GM12878 (cell line): ENCODE measurements around the gene ADAMTS5.

Experiments used
- ATF2 ChIP-seq: IDR thresholded peaks from 2 replicates; pipeline ENCODE4 v1.6.1; 2012; ENCODE audit warnings: low read length, inconsistent platforms
- CEBPB ChIP-seq, 2 experiments: fragments of 150-350 bp in 1 of 2; IDR thresholded peaks; 2 replicates each; pipeline ENCODE4 v1.6.1; 2012 to 2014; ENCODE audit warnings: low read depth in 2 of 2, low read length in 2 of 2, borderline replicate concordance in 1 of 2, inconsistent platforms in 1 of 2
- CHD2 ChIP-seq: IDR thresholded peaks from 2 replicates; pipeline ENCODE4 v1.6.1; 2011; ENCODE audit warnings: low read depth, low read length, improper control_type of control experiment, borderline replicate concordance
- DPF2 ChIP-seq: fragments of 450-650 bp; IDR thresholded peaks from 2 replicates; pipeline ENCODE4 v1.6.1; 2017; ENCODE audit warnings: mild to moderate bottlenecking
- NFIC ChIP-seq: IDR thresholded peaks from 2 replicates; pipeline ENCODE4 v1.6.1; 2012; ENCODE audit warnings: low read depth, mild to moderate bottlenecking, inconsistent platforms, low read length, moderate library complexity
- PAX8 ChIP-seq: fragments of 450-650 bp; IDR thresholded peaks from 2 replicates; pipeline ENCODE4 v1.6.1; 2017; ENCODE audit warnings: mild to moderate bottlenecking, moderate library complexity
- POLR2A ChIP-seq: IDR thresholded peaks from 2 replicates; pipeline ENCODE4 v1.6.1; 2011; ENCODE audit warnings: low read depth, mild to moderate bottlenecking, low read length
- SMC3 ChIP-seq: IDR thresholded peaks from 2 replicates; pipeline ENCODE4 v1.6.1; 2011; ENCODE audit warnings: low read length, improper control_type of control experiment, borderline replicate concordance
- SP1 ChIP-seq: IDR thresholded peaks from one replicate; pipeline ENCODE4 v1.6.1; 2011; ENCODE audit warnings: low read depth, low read length
- TCF7 ChIP-seq: IDR thresholded peaks from 2 replicates; pipeline ENCODE4 v1.6.1; 2014; ENCODE audit warnings: antibody characterized with exemption, borderline replicate concordance
- TF ChIP-seq, protein P1 (sequence below): IDR thresholded peaks from 2 replicates; pipeline ENCODE4 v1.6.1; 2011; ENCODE audit warnings: borderline replicate concordance, low read depth, mild to moderate bottlenecking, moderate library complexity, mixed read lengths, low read length; ENCODE audit not compliant: insufficient read depth; ENCODE audit errors: extremely low read length
- TF ChIP-seq, protein P2 (sequence below), 3 experiments: IDR thresholded peaks in 2 of 3; conservative IDR thresholded peaks in 1 of 3; 2 replicates each; pipeline ENCODE4 v1.5.1; 2011; ENCODE audit warnings: low read depth in 3 of 3, low read length in 3 of 3, mild to moderate bottlenecking in 3 of 3, control low read depth in 2 of 3, moderate library complexity in 2 of 3, inconsistent platforms in 1 of 3, mixed read lengths in 1 of 3; ENCODE audit not compliant: control insufficient read depth in 2 of 3, insufficient read depth in 1 of 3; ENCODE audit errors: extremely low read depth in 1 of 3

DNA sequence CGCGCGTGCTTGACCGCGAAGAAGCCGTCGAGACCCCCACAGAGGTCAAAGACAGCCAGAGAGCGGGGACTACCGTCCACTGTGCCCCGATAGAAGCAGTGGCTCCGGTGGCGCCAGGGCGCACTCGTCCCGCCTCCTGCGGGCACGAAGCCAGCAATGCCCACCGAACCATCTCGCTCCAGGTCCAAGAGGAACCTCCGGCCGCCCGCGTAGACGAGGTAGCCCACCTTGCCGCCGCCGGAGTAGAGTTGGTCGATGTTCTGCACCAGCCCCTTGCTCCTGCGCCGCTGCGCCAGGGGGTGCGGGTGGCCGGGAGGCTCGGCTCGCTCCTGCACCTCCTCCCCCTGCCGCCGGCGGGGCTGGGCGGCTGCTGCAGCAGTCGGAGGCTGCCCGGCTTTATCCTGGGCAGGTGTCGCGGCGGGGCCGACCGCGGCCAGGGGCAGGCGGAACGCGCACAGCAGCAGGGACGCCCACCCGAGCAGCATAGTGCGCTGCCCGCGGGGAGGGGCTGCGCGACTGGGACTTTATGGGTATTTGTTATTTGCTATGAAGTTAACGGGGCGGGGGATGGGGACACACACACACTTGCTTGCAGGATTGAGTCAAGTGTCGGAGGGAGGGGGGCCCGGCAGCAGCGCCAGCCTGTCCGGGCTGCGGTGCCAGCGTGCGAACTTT, 844 bp downstream of the ADAMTS5 start:
- TF ChIP-seq NFIC = no peak
- no peak for TF ChIP-seq PAX8
- no peak for TF ChIP-seq DPF2
- TF ChIP-seq TCF7 = no peak
- no peak for TF ChIP-seq ATF2
- no peak for TF ChIP-seq POLR2A
- TF ChIP-seq SP1 = no peak
- TF ChIP-seq, protein P1, sequence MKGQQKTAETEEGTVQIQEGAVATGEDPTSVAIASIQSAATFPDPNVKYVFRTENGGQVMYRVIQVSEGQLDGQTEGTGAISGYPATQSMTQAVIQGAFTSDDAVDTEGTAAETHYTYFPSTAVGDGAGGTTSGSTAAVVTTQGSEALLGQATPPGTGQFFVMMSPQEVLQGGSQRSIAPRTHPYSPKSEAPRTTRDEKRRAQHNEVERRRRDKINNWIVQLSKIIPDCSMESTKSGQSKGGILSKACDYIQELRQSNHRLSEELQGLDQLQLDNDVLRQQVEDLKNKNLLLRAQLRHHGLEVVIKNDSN = no peak
- TF ChIP-seq, protein P2, sequence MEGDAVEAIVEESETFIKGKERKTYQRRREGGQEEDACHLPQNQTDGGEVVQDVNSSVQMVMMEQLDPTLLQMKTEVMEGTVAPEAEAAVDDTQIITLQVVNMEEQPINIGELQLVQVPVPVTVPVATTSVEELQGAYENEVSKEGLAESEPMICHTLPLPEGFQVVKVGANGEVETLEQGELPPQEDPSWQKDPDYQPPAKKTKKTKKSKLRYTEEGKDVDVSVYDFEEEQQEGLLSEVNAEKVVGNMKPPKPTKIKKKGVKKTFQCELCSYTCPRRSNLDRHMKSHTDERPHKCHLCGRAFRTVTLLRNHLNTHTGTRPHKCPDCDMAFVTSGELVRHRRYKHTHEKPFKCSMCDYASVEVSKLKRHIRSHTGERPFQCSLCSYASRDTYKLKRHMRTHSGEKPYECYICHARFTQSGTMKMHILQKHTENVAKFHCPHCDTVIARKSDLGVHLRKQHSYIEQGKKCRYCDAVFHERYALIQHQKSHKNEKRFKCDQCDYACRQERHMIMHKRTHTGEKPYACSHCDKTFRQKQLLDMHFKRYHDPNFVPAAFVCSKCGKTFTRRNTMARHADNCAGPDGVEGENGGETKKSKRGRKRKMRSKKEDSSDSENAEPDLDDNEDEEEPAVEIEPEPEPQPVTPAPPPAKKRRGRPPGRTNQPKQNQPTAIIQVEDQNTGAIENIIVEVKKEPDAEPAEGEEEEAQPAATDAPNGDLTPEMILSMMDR (IDR thresholded peaks at IDR 0.05 in 2 of 3, conservative IDR thresholded peaks at IDR 0.05 in 1 of 3; ENCODE audit: control insufficient read depth in 2 of 3, extremely low read depth in 1 of 3, insufficient read depth in 1 of 3, low read depth in 3 of 3, low read length in 3 of 3) = no peak
- no peak for TF ChIP-seq SMC3
- TF ChIP-seq CHD2 = no peak
- no peak for TF ChIP-seq CEBPB (IDR thresholded peaks at IDR 0.05; ENCODE audit: borderline replicate concordance in 1 of 2, low read depth in 2 of 2, low read length in 2 of 2)
